Mesothelial cell of epicardium (in vitro differentiated cells): ENCODE results near the gene MYCBP. TPM values are rescaled to one million over a fixed set of nuclear protein-coding genes. Genes with fewer than 3 reads are reported as not detected.

Source experiments
- DNase-seq, 2 experiments: peaks; one replicate each; pipeline ENCODE4 v3.0.0; 2021; ENCODE audit warnings: low spot score in 2 of 2; ENCODE audit not compliant: unreplicated experiment in 2 of 2
- H3K27ac Mint-ChIP-seq: 2 replicates; pipeline ENCODE4 v1.8.0; 2021; ENCODE audit warnings: mixed read lengths
- H3K27me3 Mint-ChIP-seq: 2 replicates; pipeline ENCODE4 v1.8.0; 2021; ENCODE audit warnings: low read depth, mixed read lengths
- H3K36me3 Mint-ChIP-seq: 2 replicates; pipeline ENCODE4 v1.8.0; 2021; ENCODE audit warnings: mixed read lengths
- H3K4me1 Mint-ChIP-seq: 2 replicates; pipeline ENCODE4 v1.8.0; 2021; ENCODE audit warnings: mixed read lengths
- H3K4me3 Mint-ChIP-seq: 2 replicates; pipeline ENCODE4 v1.8.0; 2021; ENCODE audit warnings: mild to moderate bottlenecking, moderate library complexity, mixed read lengths
- H3K9me3 Mint-ChIP-seq: 2 replicates; pipeline ENCODE4 v1.8.0; 2021; ENCODE audit warnings: mixed read lengths
- total RNA-seq: library from RNA; stranded (reverse); gene quantifications from 3 replicates; pipeline ENCODE4 v1.2.1, GENCODE V29; 2021
- TF ChIP-seq, protein P1 (sequence below): fragments of 200-600 bp; sonication (generic); IDR thresholded peaks from one replicate; pipeline ENCODE4 v1.5.0; 2021; ENCODE audit warnings: antibody characterized with exemption; ENCODE audit not compliant: unreplicated experiment

MYCBP gene, protein sequence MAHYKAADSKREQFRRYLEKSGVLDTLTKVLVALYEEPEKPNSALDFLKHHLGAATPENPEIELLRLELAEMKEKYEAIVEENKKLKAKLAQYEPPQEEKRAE
- total RNA-seq: 10.5 to 14.1 TPM (median 12.2 TPM) in 3 replicates

- no peaks in the 10 kb centered on the region for H3K27me3 Mint-ChIP-seq
- TF ChIP-seq, protein P1, sequence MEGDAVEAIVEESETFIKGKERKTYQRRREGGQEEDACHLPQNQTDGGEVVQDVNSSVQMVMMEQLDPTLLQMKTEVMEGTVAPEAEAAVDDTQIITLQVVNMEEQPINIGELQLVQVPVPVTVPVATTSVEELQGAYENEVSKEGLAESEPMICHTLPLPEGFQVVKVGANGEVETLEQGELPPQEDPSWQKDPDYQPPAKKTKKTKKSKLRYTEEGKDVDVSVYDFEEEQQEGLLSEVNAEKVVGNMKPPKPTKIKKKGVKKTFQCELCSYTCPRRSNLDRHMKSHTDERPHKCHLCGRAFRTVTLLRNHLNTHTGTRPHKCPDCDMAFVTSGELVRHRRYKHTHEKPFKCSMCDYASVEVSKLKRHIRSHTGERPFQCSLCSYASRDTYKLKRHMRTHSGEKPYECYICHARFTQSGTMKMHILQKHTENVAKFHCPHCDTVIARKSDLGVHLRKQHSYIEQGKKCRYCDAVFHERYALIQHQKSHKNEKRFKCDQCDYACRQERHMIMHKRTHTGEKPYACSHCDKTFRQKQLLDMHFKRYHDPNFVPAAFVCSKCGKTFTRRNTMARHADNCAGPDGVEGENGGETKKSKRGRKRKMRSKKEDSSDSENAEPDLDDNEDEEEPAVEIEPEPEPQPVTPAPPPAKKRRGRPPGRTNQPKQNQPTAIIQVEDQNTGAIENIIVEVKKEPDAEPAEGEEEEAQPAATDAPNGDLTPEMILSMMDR: peak; percentile 50
These were observed at the start of gene MYCBP for GRCh38 chr1:38873027-38873969. TSS of gene MYCBP (minus strand) at chr1:38873348. CDS start at chr1:38873305, 43 bp downstream.

DNA sequence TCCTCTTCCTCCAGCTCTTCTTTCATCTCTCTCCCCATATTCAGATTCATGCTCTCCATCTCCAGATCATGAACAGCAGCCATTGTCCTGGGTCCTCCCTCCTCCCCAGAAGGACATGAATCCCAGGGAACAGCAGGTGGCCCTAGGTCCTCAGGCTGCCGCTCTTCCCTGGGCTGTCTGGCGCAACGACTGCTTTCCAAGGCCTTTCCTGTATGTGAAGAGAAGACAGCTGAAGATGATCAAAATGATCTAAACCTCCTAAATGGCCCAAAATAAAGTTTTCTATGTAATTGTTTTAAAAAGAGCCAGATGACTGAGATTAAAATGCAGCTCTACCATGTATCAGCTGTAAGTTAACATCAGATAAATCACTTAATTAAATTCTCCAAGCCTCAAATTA lies 46.0 kb upstream of the MYCBP start:
- Mint-ChIP-seq H3K36me3 (no peaks in the 10 kb centered on the region), H3K27ac (no peak overlapping the region), H3K4me3 (no peak overlapping the region), H3K4me1 (no peaks in the 10 kb centered on the region), H3K27me3 (no peaks in the 10 kb centered on the region), H3K9me3 (no peaks in the 10 kb centered on the region)
- TF ChIP-seq, protein P1: no peak
- no peak for DNase-seq

More at GRCh38 chr1:38873027-38873969, at the start of gene MYCBP:
- H3K36me3 Mint-ChIP-seq: peaks cover 2% of the 10 kb centered on the region
- H3K4me1 Mint-ChIP-seq: peaks cover 11% of the 10 kb centered on the region
- peak within 1 kb of the TSS; percentile 93 for H3K27ac Mint-ChIP-seq
- peak; percentile 89 to 99 for DNase-seq
- peak within 1 kb of the TSS; percentile 95 for H3K4me3 Mint-ChIP-seq
- no peaks in the 10 kb centered on the region for H3K9me3 Mint-ChIP-seq

GRCh38 chr1:38918568-38918967 lies 45.4 kb upstream of the MYCBP start:
- H3K9me3 Mint-ChIP-seq: no peaks in the 10 kb centered on the region
- H3K27me3 Mint-ChIP-seq: no peaks in the 10 kb centered on the region
- no peaks in the 10 kb centered on the region for H3K4me1 Mint-ChIP-seq
- TF ChIP-seq, protein P1: no peak
- no peak for DNase-seq
- no peaks in the 10 kb centered on the region for H3K36me3 Mint-ChIP-seq
- no peak overlapping the region for H3K27ac Mint-ChIP-seq
- H3K4me3 Mint-ChIP-seq: no peak overlapping the region

DNA sequence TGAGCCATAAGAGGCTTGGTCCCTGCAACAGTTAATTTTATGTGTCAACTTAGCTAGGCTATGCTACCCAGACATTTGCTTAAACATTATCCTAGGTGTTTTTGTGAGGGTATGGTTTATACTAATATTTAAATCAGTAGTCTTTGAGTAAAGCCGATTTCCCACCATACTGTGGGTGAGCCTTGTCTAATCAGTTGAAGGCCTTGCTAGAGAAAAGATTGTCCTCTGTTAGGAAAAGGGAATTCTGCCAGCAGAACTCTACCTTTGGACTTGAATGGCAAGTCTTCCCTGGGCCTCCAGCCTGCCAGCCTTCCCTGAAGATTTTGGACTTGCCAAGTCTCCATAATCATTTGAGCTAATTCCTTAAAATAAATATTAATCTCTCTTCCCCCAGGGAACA lies 44.6 kb upstream of the MYCBP start:
- TF ChIP-seq, protein P1: no peak
- Mint-ChIP-seq H3K4me1 (no peaks in the 10 kb centered on the region), H3K4me3 (no peak overlapping the region), H3K27me3 (no peaks in the 10 kb centered on the region), H3K27ac (no peak overlapping the region), H3K36me3 (no peaks in the 10 kb centered on the region), H3K9me3 (no peaks in the 10 kb centered on the region)
- DNase-seq: no peak

- H3K27me3 Mint-ChIP-seq: no peaks in the 10 kb centered on the region
These were observed 44.2 kb upstream of the MYCBP start for GRCh38 chr1:38917337-38917736.

More at GRCh38 chr1:38917337-38917736, 44.2 kb upstream of the MYCBP start:
- TF ChIP-seq, protein P1: no peak
- Mint-ChIP-seq H3K4me3 (no peak overlapping the region), H3K36me3 (no peaks in the 10 kb centered on the region), H3K27ac (no peak overlapping the region), H3K9me3 (no peaks in the 10 kb centered on the region), H3K4me1 (no peaks in the 10 kb centered on the region)
- DNase-seq: no peak
